Keratinocyte (primary cell): ENCODE measurements around the gene SPTBN1.

Experiments used
- EZH2 ChIP-seq: IDR thresholded peaks from one replicate; pipeline ENCODE4 v1.6.1; 2012; ENCODE audit warnings: inconsistent platforms, mild to moderate bottlenecking, low read length, moderate library complexity
- TF ChIP-seq, protein P1 (sequence below), 3 experiments: IDR thresholded peaks in 1 of 3; conservative IDR thresholded peaks in 1 of 3; optimal IDR thresholded peaks in 1 of 3; 2 replicates in 2 of 3; 3 replicates in 1 of 3; pipeline versions ENCODE3 to v1.5.1; 2011; ENCODE audit warnings: low read length in 3 of 3, mild to moderate bottlenecking in 3 of 3, moderate library complexity in 2 of 3, control low read depth in 1 of 3, inconsistent platforms in 1 of 3; ENCODE audit not compliant: insufficient read depth in 2 of 3; ENCODE audit errors: extremely low read depth in 1 of 3

- TF ChIP-seq, protein P1, sequence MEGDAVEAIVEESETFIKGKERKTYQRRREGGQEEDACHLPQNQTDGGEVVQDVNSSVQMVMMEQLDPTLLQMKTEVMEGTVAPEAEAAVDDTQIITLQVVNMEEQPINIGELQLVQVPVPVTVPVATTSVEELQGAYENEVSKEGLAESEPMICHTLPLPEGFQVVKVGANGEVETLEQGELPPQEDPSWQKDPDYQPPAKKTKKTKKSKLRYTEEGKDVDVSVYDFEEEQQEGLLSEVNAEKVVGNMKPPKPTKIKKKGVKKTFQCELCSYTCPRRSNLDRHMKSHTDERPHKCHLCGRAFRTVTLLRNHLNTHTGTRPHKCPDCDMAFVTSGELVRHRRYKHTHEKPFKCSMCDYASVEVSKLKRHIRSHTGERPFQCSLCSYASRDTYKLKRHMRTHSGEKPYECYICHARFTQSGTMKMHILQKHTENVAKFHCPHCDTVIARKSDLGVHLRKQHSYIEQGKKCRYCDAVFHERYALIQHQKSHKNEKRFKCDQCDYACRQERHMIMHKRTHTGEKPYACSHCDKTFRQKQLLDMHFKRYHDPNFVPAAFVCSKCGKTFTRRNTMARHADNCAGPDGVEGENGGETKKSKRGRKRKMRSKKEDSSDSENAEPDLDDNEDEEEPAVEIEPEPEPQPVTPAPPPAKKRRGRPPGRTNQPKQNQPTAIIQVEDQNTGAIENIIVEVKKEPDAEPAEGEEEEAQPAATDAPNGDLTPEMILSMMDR (optimal IDR thresholded peaks at IDR 0.05 in 1 of 3, IDR thresholded peaks at IDR 0.05 in 1 of 3, conservative IDR thresholded peaks at IDR 0.05 in 1 of 3; ENCODE audit: extremely low read depth in 1 of 3, insufficient read depth in 2 of 3, low read length in 3 of 3), result no peak
- no peak for TF ChIP-seq EZH2
Observed at GRCh38 chr2:54513363-54513715, 57.2 kb downstream of the SPTBN1 start.
